ENCODE measurements around the gene RCN1. TPM values are rescaled to one million over a fixed set of nuclear protein-coding genes. Genes with fewer than 3 reads are reported as not detected.
"Not testable (repeated sequence)": the region's sequence is repeated elsewhere in the genome, so short reads cannot be mapped to it uniquely, and the experiment has no call there.

RCN1 gene
- total RNA-seq, 4 donors from 2014 or later = 40.0 to 65.1 (median 55.9) TPM

DNA sequence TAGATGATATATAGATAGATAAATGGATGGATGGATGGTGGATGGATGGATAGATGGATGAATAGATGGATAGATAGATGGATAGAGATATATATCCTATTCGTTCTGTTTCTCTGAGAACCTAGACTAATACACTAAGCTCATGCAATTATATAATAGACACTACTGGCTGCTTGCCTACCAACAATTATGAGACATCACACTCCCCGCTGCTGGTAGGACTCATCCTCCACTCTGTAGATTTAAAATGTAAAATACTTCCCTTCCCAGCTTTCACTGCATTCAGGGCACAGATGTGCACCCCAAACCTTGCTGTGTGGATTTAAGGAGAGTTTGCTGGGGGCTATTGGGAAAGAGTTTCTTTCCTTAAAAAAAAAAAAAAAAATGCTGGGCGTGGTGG is 28.3 kb upstream of the RCN1 start:
- Histone ChIP-seq H3K4me1 (no peaks in the 10 kb centered on the region), H3K27me3 (peaks cover 0 to 6% of the 10 kb centered on the region in 2 donors), H3K4me3 (no peak overlapping the region), H3K9me3 (no peaks in the 10 kb centered on the region), H3K36me3 (no peaks in the 10 kb centered on the region), H3K27ac (no peak overlapping the region)
- no peak for DNase-seq (ENCODE audit: low spot score in 2 of 2)
- 89 to 94% methylated on average over 3 of the region's 3 CpGs for WGBS, 2 donors
- TF ChIP-seq, protein P1, sequence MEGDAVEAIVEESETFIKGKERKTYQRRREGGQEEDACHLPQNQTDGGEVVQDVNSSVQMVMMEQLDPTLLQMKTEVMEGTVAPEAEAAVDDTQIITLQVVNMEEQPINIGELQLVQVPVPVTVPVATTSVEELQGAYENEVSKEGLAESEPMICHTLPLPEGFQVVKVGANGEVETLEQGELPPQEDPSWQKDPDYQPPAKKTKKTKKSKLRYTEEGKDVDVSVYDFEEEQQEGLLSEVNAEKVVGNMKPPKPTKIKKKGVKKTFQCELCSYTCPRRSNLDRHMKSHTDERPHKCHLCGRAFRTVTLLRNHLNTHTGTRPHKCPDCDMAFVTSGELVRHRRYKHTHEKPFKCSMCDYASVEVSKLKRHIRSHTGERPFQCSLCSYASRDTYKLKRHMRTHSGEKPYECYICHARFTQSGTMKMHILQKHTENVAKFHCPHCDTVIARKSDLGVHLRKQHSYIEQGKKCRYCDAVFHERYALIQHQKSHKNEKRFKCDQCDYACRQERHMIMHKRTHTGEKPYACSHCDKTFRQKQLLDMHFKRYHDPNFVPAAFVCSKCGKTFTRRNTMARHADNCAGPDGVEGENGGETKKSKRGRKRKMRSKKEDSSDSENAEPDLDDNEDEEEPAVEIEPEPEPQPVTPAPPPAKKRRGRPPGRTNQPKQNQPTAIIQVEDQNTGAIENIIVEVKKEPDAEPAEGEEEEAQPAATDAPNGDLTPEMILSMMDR (IDR thresholded peaks at IDR 0.05) = no peak
- TF ChIP-seq POLR2A (IDR thresholded peaks at IDR 0.05) (no peak), EP300 (IDR thresholded peaks at IDR 0.05) (no peak)

DNA sequence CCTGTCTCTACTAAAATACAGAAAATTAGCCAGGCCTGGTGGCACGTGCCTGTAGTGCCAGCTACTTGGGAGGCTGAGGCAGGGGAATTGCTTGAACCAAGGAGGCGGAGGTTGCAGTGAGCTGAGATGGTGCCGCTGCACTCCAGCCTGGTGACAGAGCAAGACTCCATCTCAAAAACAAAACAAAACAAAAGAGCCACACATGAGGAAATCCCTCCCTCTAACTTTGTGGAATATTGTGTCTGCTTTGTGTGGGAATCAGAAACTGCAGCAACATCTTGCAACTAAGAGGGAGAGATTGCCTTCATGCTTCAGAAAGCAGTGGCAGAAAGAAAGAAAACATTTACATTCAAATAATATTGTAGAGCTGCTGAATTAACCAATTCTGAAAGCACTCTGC is 27.8 kb upstream of the RCN1 start:
- 69 to 71% methylated on average over 3 of the region's 3 CpGs for WGBS, 2 donors
- DNase-seq (ENCODE audit: low spot score in 2 of 2); H3K36me3 ChIP-seq; H3K27me3 ChIP-seq; H3K27ac ChIP-seq; H3K4me3 ChIP-seq; H3K4me1 ChIP-seq; H3K9me3 ChIP-seq: not testable (repeated sequence)

DNA sequence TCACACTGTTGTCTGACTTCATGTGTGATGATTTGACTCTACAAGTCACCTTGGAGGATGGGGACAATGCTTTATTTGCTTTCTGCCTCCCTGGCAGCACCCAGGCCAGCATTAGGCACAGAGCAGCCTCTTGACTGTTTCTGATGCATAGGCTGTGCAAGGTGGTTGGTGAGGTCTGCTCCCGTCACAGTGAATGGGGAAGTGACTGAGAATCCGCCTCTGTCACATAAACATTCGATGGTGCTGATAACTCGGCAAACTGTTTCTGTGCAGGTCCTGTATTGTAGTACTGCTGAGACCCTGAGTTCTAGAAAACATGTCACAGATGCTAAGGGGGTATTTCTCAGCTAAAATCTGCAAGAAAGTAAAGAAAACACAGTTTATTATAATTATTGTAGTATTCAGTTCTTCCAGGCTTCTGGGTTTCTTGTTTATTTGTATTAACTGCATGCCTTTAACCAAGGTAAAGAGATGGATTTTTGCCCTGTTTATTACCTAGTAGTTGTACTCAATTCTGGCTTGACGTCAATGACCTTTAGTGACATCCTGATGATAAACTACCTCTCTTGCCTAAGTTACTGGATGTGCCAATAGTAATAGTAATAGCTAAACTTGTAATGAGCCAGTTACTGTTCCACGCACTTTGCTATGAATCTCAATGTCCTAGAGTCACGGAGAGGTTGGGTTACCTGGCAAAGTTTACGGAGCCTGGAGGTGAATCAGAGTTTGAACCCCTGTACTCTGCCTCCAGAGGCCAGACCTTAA is 24.8 kb upstream of the RCN1 start:
- no peaks in the 10 kb centered on the region for H3K9me3 ChIP-seq
- H3K4me1 ChIP-seq = no peaks in the 10 kb centered on the region
- no peak overlapping the region for H3K27ac ChIP-seq
- TF ChIP-seq EP300 (IDR thresholded peaks at IDR 0.05) = no peak
- no peak for TF ChIP-seq POLR2A (IDR thresholded peaks at IDR 0.05)
- TF ChIP-seq, protein P1 (IDR thresholded peaks at IDR 0.05) = no peak
- DNase-seq (ENCODE audit: low spot score in 2 of 2) = no peak
- WGBS, 2 donors = 75 to 87% methylated on average over 8 of the region's 8 CpGs
- no peak overlapping the region for H3K4me3 ChIP-seq
- no peaks in the 10 kb centered on the region for H3K36me3 ChIP-seq
- H3K27me3 ChIP-seq = peaks cover 0 to 23% of the 10 kb centered on the region in 2 donors

DNA sequence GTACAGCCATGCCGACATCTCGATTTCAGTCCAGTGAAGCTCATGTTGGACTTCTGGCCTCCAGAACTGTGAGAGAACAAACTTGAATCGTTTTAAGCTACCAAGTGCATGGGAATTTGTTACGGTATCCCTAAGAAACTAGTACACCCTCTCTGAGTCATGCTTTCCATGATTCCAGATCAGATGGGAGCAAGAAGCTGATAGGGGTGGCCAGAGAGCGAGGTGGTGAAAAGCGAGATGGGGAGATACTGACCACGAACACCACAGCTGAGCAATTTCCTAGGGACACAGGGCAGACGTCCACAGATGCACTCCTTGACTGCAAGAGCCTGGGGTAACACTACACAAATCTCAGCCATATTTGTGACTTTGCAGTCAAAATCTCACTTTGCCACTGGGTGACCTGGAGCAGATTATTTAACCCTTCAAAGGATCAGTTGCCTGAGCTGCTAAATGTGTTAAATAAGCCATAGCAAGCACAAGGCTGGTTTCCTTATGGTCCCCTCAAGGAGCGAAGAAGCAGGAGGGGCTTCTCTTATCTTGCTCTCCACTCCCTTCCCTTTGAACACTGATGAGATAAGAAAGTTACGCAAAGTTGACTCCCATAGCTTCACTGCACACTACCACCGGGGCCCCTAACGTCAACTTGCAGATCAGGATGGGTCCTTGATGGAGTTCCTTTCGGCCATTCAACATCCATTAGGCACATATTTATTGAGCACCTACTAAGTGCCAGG is 22.6 kb upstream of the RCN1 start:
- Histone ChIP-seq H3K9me3 (no peaks in the 10 kb centered on the region), H3K4me3 (no peak overlapping the region), H3K4me1 (no peaks in the 10 kb centered on the region), H3K36me3 (no peaks in the 10 kb centered on the region), H3K27me3 (peaks cover 0 to 26% of the 10 kb centered on the region in 2 donors), H3K27ac (no peak overlapping the region)
- TF ChIP-seq EP300 (IDR thresholded peaks at IDR 0.05) (no peak), POLR2A (IDR thresholded peaks at IDR 0.05) (no peak)
- TF ChIP-seq, protein P1 (IDR thresholded peaks at IDR 0.05) = no peak
- 79 to 80% methylated on average over 13 of the region's 13 CpGs for WGBS, 2 donors
- no peak for DNase-seq (ENCODE audit: low spot score in 2 of 2)

DNA sequence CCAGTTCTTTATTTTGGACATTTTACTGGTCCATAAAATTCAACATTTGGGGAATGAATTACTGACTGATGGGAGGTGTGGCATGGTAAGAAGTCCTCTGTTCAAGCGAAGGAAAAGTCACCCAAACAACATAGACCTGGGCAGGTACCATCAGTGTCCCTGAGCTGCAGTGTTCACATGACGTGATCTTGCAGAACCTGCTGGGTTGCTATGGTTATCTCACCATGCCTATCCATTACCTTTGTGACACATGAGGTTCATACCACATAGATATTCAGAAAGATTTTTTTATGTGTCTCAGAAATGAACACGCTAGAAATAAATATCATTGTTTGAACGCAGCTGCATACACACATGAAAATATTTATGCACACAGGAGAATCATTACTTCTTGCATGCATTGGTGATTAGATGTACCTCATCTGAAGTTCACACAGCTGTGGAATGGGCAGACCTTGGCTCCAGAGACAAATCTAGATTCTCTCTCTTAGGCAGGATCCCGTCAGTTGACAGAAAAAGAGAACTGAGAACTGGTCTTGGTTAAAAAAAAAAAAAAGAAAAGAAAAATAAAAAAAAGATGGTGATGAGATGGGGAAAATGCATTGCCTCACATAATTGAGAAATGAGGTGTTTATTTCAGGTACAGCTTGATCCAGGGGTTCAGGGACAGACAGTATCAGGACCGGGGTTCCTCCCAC is 21.4 kb upstream of the RCN1 start:
- 73 to 74% methylated on average over 6 of the region's 6 CpGs for WGBS, 2 donors
- DNase-seq (ENCODE audit: low spot score in 2 of 2) = no peak

More for the DNA sequence above, 21.4 kb upstream of the RCN1 start:
- H3K4me1 ChIP-seq = no peaks in the 10 kb centered on the region
- H3K36me3 ChIP-seq = no peaks in the 10 kb centered on the region
- H3K27me3 ChIP-seq = peaks cover 0 to 26% of the 10 kb centered on the region in 2 donors
- TF ChIP-seq POLR2A (IDR thresholded peaks at IDR 0.05) (no peak), EP300 (IDR thresholded peaks at IDR 0.05) (no peak)
- TF ChIP-seq, protein P1 (IDR thresholded peaks at IDR 0.05) = no peak
- no peak overlapping the region for H3K27ac ChIP-seq
- H3K9me3 ChIP-seq = no peaks in the 10 kb centered on the region
- no peak overlapping the region for H3K4me3 ChIP-seq

Data from tibial nerve (tissue), 4 donors.